Activated naive CD4-positive, alpha-beta T cell (primary cell): Measurements from ENCODE around the gene KITLG.
"Not testable (repeated sequence)": the region's sequence is repeated elsewhere in the genome, so short reads cannot be mapped to it uniquely, and the experiment has no call there.

Experiments
- DNase-seq, 4 experiments: peaks; one replicate each; lab custom pipeline; 2025; lab: John Stamatoyannopoulos, UW

The KITLG gene

GRCh38 chr12:88493636-88494035 lies 86.6 kb downstream of the KITLG start:
- DNase-seq = no peak

- DNase-seq = no peak
Measured at GRCh38 chr12:88490425-88490824, 89.8 kb downstream of the KITLG start.

GRCh38 chr12:88472775-88473174 lies 107.5 kb downstream of the KITLG start:
- DNase-seq = no peak

- no peak for DNase-seq
Measured at GRCh38 chr12:88472248-88472647, 108.0 kb downstream of the KITLG start.

GRCh38 chr12:88471331-88472045 lies 108.8 kb downstream of the KITLG start:
- DNase-seq = no peak

GRCh38 chr12:88469154-88469553 lies 111.1 kb downstream of the KITLG start:
- no peak for DNase-seq

GRCh38 chr12:88468581-88468980 lies 111.7 kb downstream of the KITLG start:
- DNase-seq = no peak

- not testable (repeated sequence) for DNase-seq
Measured at GRCh38 chr12:88466708-88467107, 113.6 kb downstream of the KITLG start.

- DNase-seq = no peak
Measured at GRCh38 chr12:88458327-88458726, 121.9 kb downstream of the KITLG start.

GRCh38 chr12:88453323-88453722 lies 126.9 kb downstream of the KITLG start:
- DNase-seq = no peak

GRCh38 chr12:88451205-88451604 lies 129.1 kb downstream of the KITLG start:
- no peak for DNase-seq

- DNase-seq = no peak
Measured at GRCh38 chr12:88450136-88450535, 130.1 kb downstream of the KITLG start.

GRCh38 chr12:88448337-88448915 lies 131.8 kb downstream of the KITLG start:
- DNase-seq = no peak

- no peak for DNase-seq
Measured at GRCh38 chr12:88445705-88446394, 134.4 kb downstream of the KITLG start.

GRCh38 chr12:88444481-88444880 lies 135.8 kb downstream of the KITLG start:
- no peak for DNase-seq
